Activated CD4-positive, alpha-beta T cell treated with anti-CD3 and anti-CD28 coated beads, Interleukin-2, amount 50 U/mL, for 24 hours (primary cell): ENCODE data around the gene TRUB1.
"Not testable (repeated sequence)": the region's sequence is repeated elsewhere in the genome, so short reads cannot be mapped to it uniquely, and the experiment has no call there.

ENCODE experiments used
- DNase-seq, 2 donors: peaks; one replicate each; pipeline ENCODE4 v3.0.0-alpha.2; 2020; ENCODE audit warnings: low read depth in 1 of 2, low spot score in 1 of 2

The TRUB1 gene

GRCh38 chr10:114937962-114938855, at the start of gene TRUB1:
TSS of gene TRUB1 (plus strand) at chr10:114938195. CDS start at chr10:114938254, 59 bp downstream.
- peak; percentile 68 to 87 for DNase-seq

GRCh38 chr10:114893251-114893650, 44.7 kb upstream of the TRUB1 start:
- no peak for DNase-seq

- no peak for DNase-seq
Observed at GRCh38 chr10:114894911-114895310, 43.1 kb upstream of the TRUB1 start.

- DNase-seq: not testable (repeated sequence)
Observed at GRCh38 chr10:114897011-114897410, 41.0 kb upstream of the TRUB1 start.

- no peak for DNase-seq
Observed at GRCh38 chr10:114897593-114897992, 40.4 kb upstream of the TRUB1 start.

GRCh38 chr10:114899982-114900381, 38.0 kb upstream of the TRUB1 start:
- no peak for DNase-seq

- no peak for DNase-seq
Observed at GRCh38 chr10:114900658-114901057, 37.3 kb upstream of the TRUB1 start.

GRCh38 chr10:114902151-114902550, 35.8 kb upstream of the TRUB1 start:
- DNase-seq: no peak

- no peak for DNase-seq
Observed at GRCh38 chr10:114905450-114905849, 32.5 kb upstream of the TRUB1 start.

GRCh38 chr10:114906981-114907380, 31.0 kb upstream of the TRUB1 start:
- DNase-seq: no peak

- DNase-seq: no peak
Observed at GRCh38 chr10:114908896-114909295, 29.1 kb upstream of the TRUB1 start.

- no peak for DNase-seq
Observed at GRCh38 chr10:114911052-114911711, 26.8 kb upstream of the TRUB1 start.

GRCh38 chr10:114911801-114912469, 26.1 kb upstream of the TRUB1 start:
- DNase-seq: no peak

- DNase-seq: no peak
Observed at GRCh38 chr10:114912470-114912859, 25.5 kb upstream of the TRUB1 start.

- no peak for DNase-seq
Observed at GRCh38 chr10:114914560-114914959, 23.4 kb upstream of the TRUB1 start.

- no peak for DNase-seq
Observed at GRCh38 chr10:114915294-114915693, 22.7 kb upstream of the TRUB1 start.

- no peak for DNase-seq
Observed at GRCh38 chr10:114916653-114917052, 21.3 kb upstream of the TRUB1 start.

GRCh38 chr10:114917459-114917858, 20.5 kb upstream of the TRUB1 start:
- no peak for DNase-seq

- DNase-seq: no peak
Observed at GRCh38 chr10:114917927-114918672, 19.9 kb upstream of the TRUB1 start.

GRCh38 chr10:114920459-114920858, 17.5 kb upstream of the TRUB1 start:
- no peak for DNase-seq

GRCh38 chr10:114922003-114922402, 16.0 kb upstream of the TRUB1 start:
- DNase-seq: no peak
